ENCODE results near the gene VAT1L. TPM values are rescaled to one million over a fixed set of nuclear protein-coding genes. Genes with fewer than 3 reads are reported as not detected.

The VAT1L gene
- total RNA-seq, 1 donor from 2014 or later = not detected

DNA sequence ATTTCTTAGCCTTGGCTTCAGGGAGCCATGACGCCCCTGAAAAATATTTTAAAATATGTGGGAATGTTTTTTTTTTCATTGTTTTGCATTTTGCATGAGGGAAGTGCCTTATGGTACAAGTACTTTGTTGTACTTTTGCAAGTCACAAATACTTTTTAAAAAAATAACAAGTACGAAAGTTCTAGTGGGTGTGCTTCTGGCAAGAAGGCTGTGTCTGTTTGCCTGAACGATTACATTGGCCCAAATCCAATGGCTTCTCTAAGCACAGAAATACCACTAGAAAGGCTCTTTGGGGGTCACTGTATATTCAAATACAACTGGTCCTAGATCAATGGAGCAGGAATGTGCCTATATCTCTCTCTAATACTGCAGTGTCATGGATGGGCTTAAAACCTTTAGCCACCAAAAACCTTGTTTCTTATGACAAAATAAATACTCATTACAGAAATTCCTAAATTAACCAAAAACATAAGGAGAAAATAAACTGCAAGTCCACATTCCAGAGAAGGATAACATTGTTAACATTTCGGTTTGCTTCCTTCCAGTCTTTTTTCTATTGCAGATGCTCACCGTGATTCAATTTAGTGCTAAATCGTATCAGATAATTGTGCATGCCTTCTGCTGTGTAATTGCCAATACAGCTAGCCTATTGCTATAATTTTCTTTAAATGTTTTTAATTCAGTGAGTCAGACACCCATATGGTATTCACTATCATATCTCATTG, 97.4 kb downstream of the VAT1L start:
- H3K36me3 ChIP-seq (ENCODE audit: control insufficient read depth, insufficient read depth, low read length) = no peaks in the 10 kb centered on the region
- FAIRE-seq (no peak), DNase-seq (ENCODE audit: low read depth) (no peak)
- H3K27me3 ChIP-seq (ENCODE audit: control insufficient read depth, insufficient read depth, low read length) = no peaks in the 10 kb centered on the region
- H3K4me3 ChIP-seq (ENCODE audit: low read depth, low read length) = no peak overlapping the region
- TF ChIP-seq, protein P1, sequence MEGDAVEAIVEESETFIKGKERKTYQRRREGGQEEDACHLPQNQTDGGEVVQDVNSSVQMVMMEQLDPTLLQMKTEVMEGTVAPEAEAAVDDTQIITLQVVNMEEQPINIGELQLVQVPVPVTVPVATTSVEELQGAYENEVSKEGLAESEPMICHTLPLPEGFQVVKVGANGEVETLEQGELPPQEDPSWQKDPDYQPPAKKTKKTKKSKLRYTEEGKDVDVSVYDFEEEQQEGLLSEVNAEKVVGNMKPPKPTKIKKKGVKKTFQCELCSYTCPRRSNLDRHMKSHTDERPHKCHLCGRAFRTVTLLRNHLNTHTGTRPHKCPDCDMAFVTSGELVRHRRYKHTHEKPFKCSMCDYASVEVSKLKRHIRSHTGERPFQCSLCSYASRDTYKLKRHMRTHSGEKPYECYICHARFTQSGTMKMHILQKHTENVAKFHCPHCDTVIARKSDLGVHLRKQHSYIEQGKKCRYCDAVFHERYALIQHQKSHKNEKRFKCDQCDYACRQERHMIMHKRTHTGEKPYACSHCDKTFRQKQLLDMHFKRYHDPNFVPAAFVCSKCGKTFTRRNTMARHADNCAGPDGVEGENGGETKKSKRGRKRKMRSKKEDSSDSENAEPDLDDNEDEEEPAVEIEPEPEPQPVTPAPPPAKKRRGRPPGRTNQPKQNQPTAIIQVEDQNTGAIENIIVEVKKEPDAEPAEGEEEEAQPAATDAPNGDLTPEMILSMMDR (IDR thresholded peaks at IDR 0.05; ENCODE audit: insufficient read depth, low read length, severe bottlenecking) = no peak

DNA sequence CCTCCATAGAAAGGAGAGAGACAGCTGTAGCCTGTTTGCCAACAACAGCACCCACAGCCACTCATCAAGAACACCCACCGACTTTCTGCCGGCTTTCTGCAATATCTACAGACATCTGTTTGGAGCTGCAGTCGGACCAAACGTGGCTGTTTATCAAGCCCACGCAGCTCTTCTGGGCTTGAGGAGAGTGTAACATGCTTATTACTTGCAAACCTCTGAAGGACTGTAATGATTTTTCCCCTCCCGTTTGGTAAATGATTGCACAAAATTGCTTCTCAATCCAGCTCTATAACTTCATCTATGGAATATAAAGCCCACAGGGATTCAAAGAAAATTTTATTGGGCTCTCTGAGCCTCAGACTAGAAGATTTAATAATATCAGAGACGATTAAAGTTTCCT, 100.5 kb downstream of the VAT1L start:
- no peaks in the 10 kb centered on the region for H3K27me3 ChIP-seq (ENCODE audit: control insufficient read depth, insufficient read depth, low read length)
- DNase-seq (ENCODE audit: low read depth) (no peak), FAIRE-seq (no peak)
- H3K36me3 ChIP-seq (ENCODE audit: control insufficient read depth, insufficient read depth, low read length) = no peaks in the 10 kb centered on the region
- TF ChIP-seq, protein P1 (IDR thresholded peaks at IDR 0.05; ENCODE audit: insufficient read depth, low read length, severe bottlenecking) = no peak
- H3K4me3 ChIP-seq (ENCODE audit: low read depth, low read length) = no peak overlapping the region

DNA sequence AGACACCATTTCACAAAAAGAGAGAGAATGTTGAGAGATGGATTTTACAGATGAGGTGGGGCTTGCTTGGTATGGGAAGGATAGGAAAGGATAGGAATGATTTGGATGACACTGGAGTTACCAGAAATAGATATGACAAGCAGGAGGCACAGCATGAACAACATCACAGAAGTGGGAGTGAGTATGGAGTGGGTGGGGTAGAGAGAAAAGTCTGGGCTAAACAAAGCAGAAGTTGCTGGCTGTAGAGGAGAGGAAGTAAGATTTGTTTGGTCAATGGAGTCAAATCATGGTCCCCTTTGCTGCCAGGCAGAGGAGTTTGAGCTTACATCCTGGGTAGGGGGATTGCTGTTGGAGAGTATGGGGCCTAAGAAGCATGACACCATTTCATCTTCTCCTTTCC, 101.7 kb downstream of the VAT1L start:
- FAIRE-seq (no peak), DNase-seq (ENCODE audit: low read depth) (no peak)
- Histone ChIP-seq H3K4me3 (ENCODE audit: low read depth, low read length) (no peak overlapping the region), H3K27me3 (ENCODE audit: control insufficient read depth, insufficient read depth, low read length) (no peaks in the 10 kb centered on the region), H3K36me3 (ENCODE audit: control insufficient read depth, insufficient read depth, low read length) (no peaks in the 10 kb centered on the region)
- TF ChIP-seq, protein P1 (IDR thresholded peaks at IDR 0.05; ENCODE audit: insufficient read depth, low read length, severe bottlenecking) = no peak

DNA sequence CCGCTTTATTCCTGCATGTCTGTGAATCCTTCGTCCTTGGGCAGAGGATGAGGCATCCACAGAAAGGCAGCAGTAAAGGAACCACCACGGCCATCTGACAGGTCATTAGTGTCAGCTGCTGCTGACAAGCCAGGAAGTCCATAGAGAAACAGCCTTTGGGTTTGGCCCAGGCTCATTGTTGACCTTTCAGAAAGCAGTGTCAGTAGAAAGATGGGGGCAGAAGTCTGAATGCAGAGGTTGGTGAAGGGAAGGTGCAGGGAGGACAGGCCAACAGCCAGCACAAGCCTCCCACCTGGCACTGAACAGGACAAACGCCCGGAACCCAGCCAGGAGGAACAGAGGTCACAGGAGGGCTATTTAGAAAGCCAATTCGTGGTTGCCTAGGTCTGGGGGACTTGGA, 105.8 kb downstream of the VAT1L start:
- no peaks in the 10 kb centered on the region for H3K27me3 ChIP-seq (ENCODE audit: control insufficient read depth, insufficient read depth, low read length)
- H3K36me3 ChIP-seq (ENCODE audit: control insufficient read depth, insufficient read depth, low read length) = no peaks in the 10 kb centered on the region
- TF ChIP-seq, protein P1 (IDR thresholded peaks at IDR 0.05; ENCODE audit: insufficient read depth, low read length, severe bottlenecking) = no peak
- DNase-seq (ENCODE audit: low read depth) (no peak), FAIRE-seq (no peak)
- H3K4me3 ChIP-seq (ENCODE audit: low read depth, low read length) = no peak overlapping the region

DNA sequence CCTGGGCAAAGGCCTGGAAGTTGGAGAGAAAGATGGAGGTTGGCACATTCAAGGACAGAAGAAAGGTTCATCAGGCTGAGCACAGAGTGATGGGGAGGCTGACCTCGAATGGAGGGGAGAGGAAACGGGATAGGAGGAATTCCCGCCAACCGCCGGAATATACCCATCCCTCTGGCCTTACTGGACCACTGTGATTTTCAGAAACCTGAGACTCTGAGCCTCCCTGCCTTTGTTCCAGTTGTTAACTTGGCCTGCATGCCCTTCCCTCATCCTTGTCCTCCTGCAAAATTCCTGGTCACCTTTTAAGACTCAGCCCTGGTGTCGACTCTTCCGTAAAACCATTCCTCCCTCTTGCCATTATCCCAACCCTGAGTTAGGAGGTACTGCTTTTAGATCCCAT, 107.6 kb downstream of the VAT1L start:
- Histone ChIP-seq H3K36me3 (ENCODE audit: control insufficient read depth, insufficient read depth, low read length) (no peaks in the 10 kb centered on the region), H3K27me3 (ENCODE audit: control insufficient read depth, insufficient read depth, low read length) (no peaks in the 10 kb centered on the region), H3K4me3 (ENCODE audit: low read depth, low read length) (no peak overlapping the region)
- FAIRE-seq = no peak
- TF ChIP-seq, protein P1 (IDR thresholded peaks at IDR 0.05; ENCODE audit: insufficient read depth, low read length, severe bottlenecking) = no peak
- no peak for DNase-seq (ENCODE audit: low read depth)
